Transverse colon (tissue), 4 donors: ENCODE results near the gene BRMS1. TPM values are rescaled to one million over a fixed set of nuclear protein-coding genes. Genes with fewer than 3 reads are reported as not detected.

Experiments
- DNase-seq: peaks from one replicate; pipeline ENCODE4 v3.0.0-alpha.2; 2019
- H3K27ac ChIP-seq, 4 donors: fragments of 200-600 bp; sonication (generic); 2 replicates each; pipeline ENCODE4 v1.5.1; 2016 to 2018; ENCODE audit warnings: inconsistent platforms in 4 of 4
- H3K27me3 ChIP-seq: fragments of 200-600 bp; sonication (generic); 2 replicates; pipeline ENCODE4 v1.5.1; 2017; ENCODE audit warnings: inconsistent platforms
- H3K36me3 ChIP-seq, 4 donors: fragments of 200-600 bp; sonication (generic); 2 replicates each; pipeline ENCODE4 v1.5.1; 2017 to 2019; ENCODE audit warnings: inconsistent platforms in 4 of 4
- H3K4me1 ChIP-seq, 4 donors: fragments of 200-600 bp; sonication (generic); 2 replicates each; pipeline ENCODE4 v1.5.1; 2017 to 2020; ENCODE audit warnings: inconsistent platforms in 4 of 4
- H3K4me3 ChIP-seq, 4 donors: fragments of 200-600 bp; sonication (generic); 1 replicate in 1 of 4; 2 replicates in 3 of 4; pipeline versions ENCODE4 v1.5.1 to v1.6.1; 2017 to 2019; ENCODE audit warnings: inconsistent platforms in 4 of 4
- H3K9me3 ChIP-seq, 2 donors: fragments of 200-600 bp; sonication (generic); 2 replicates each; pipeline ENCODE4 v1.5.1; 2017 to 2019; ENCODE audit warnings: inconsistent platforms in 2 of 2
- EP300 ChIP-seq: sonication (generic); formaldehyde crosslinking; IDR thresholded peaks from one replicate; pipeline ENCODE4 v1.6.1; 2017; ENCODE audit warnings: antibody characterized with exemption, low read depth
- POLR2A ChIP-seq: fragments of 450-650 bp; IDR thresholded peaks from one replicate; pipeline ENCODE4 v1.6.1; 2016; ENCODE audit warnings: antibody characterized with exemption, mild to moderate bottlenecking, moderate library complexity
- POLR2AphosphoS5 ChIP-seq, 3 donors: sonication (generic); formaldehyde crosslinking; IDR thresholded peaks; one replicate each; pipeline ENCODE4 v1.6.1; 2016; ENCODE audit warnings: antibody characterized with exemption in 3 of 3
- WGBS, 2 donors: methylation state at CpG; one replicate each; pipeline ENCODE4 v1.1.5; 2018; ENCODE audit warnings: low coverage in 1 of 2; 5-methylcytosine and 5-hydroxymethylcytosine counted together
- in situ Hi-C, 4 donors: fragments of 200-750 bp; cut with MboI; loops; one replicate each; pipeline versions ENCODE4 v1.15.0 to v1.15.1; 2017; ENCODE audit warnings: low sequenced_read_pairs in 3 of 4, low pct_ligation_motif_present in 1 of 4, low pct_unique_long_range_greater_than_20kb in 1 of 4
- intact Hi-C: fragments of 100-400 bp; cut with DNase I; formaldehyde crosslinking; loops from one replicate; pipeline ENCODE4 v1.15.1; 2023; ENCODE audit warnings: low total_unique reads
- total RNA-seq, 4 donors: library from RNA; depleted of rRNA; stranded (reverse); fragments of >200 nt; gene quantifications; one replicate each; pipeline ENCODE4 v1.1.0, GENCODE V29; 2016
- TF ChIP-seq, protein P1 (sequence below), 5 experiments: fragments of 200-600 bp in 3 of 5; fragments of 450-650 bp in 2 of 5; sonication (generic) in 3 of 5; IDR thresholded peaks; 1 replicate in 2 of 5; 2 replicates in 3 of 5; pipeline ENCODE4 v1.5.1; 2016 to 2017; ENCODE audit warnings: antibody characterized with exemption in 5 of 5, inconsistent platforms in 3 of 5, mild to moderate bottlenecking in 2 of 5, moderate library complexity in 1 of 5

Gene BRMS1
- total RNA-seq, 4 donors from 2014 or later = 34.0 to 178 (median 63.1) TPM

DNA sequence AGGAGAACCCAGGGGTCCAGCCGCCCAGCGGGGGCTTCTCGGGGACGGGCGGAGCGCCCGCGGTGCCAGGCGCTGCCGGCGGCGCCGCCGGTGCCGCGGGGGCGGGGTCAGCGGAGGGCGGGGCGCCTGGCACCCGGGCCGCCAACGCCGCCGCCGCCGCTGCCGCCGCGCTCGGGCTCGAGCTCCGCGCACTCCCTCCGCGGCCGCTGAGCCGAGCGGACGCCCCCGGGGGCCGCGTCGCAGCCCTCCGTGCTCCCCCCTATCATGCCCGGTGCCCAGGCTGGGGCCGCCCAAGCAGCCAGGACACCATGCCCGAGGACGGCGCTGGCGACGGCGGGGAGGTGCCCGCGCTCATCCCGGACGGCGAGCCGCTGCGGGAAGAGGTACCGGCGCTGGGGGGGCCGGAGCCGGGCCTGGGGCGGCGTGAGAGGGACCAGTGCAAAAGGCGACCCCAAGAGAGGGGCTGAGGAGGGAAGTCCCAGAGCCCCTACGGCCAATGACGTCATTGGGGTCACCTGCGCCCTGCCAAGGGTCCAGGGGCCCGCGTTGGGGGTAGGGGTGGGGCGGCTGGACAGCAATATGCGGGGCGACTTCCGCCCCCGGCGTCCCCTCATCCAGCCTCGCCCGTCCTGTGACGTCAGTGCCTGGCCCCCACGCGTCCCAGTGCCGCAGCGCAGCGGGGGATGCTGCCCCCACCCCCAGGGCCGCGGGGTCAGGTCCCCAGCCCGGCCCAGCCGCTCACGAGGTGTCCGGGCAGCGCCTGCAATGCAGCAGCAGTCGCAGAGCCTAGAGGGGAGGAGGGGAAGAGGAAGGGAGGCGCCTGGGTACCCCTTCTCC, 53.0 kb downstream of the BRMS1 start, which contains the start of gene TMEM151A:
TMEM151A (plus strand) TSS at position 189 of the 837 bp plus-strand sequence; CDS start at position 309, 120 bp downstream.
- DNase-seq = no peak
- intact Hi-C loops (no loop called here), in situ Hi-C loops (no loop called here)
- H3K36me3 ChIP-seq = no peaks in the 10 kb centered on the region
- 2% methylated on average over 49 of the region's 95 CpGs; no CpG with 5 or more reads in 1 of the 2 donors for WGBS, 2 donors
- H3K9me3 ChIP-seq = no peaks in the 10 kb centered on the region
- TF ChIP-seq, protein P1, sequence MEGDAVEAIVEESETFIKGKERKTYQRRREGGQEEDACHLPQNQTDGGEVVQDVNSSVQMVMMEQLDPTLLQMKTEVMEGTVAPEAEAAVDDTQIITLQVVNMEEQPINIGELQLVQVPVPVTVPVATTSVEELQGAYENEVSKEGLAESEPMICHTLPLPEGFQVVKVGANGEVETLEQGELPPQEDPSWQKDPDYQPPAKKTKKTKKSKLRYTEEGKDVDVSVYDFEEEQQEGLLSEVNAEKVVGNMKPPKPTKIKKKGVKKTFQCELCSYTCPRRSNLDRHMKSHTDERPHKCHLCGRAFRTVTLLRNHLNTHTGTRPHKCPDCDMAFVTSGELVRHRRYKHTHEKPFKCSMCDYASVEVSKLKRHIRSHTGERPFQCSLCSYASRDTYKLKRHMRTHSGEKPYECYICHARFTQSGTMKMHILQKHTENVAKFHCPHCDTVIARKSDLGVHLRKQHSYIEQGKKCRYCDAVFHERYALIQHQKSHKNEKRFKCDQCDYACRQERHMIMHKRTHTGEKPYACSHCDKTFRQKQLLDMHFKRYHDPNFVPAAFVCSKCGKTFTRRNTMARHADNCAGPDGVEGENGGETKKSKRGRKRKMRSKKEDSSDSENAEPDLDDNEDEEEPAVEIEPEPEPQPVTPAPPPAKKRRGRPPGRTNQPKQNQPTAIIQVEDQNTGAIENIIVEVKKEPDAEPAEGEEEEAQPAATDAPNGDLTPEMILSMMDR (IDR thresholded peaks at IDR 0.05) = no peak
- no peak for TF ChIP-seq EP300
- TF ChIP-seq POLR2AphosphoS5 (IDR thresholded peaks at IDR 0.05) = no peak
- no peak for TF ChIP-seq POLR2A
- peak within 1 kb of the TSS in 3 of 4 donors; percentile 28 to 56 (median 39) for H3K4me3 ChIP-seq
- H3K4me1 ChIP-seq = peaks cover 19 to 37% (median 29%) of the 10 kb centered on the region in 4 donors
- peaks cover 53% of the 10 kb centered on the region for H3K27me3 ChIP-seq
- H3K27ac ChIP-seq = no peak within 1 kb of the TSS

DNA sequence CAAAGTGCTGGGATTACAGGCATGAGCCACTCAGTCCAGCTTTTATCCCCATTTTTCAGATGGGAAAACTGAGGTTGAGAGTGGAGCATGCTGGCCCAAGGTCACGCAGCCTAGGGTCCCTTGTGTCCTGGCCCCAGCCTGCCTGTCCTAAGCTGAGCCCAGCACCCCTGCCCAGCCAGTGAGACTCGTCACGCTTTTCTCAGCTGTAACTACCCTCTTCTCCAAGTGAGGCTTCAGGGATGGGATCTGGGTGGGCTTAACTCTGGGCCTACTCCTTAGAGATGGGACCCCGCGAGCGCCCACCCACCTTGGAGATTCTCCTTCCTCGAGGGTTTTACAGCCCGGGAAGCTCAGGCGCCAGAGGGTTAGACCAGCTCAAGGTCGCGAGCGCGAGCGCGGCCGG, 53.6 kb downstream of the BRMS1 start:
- Histone ChIP-seq H3K4me3 (peak overlapping the region in 2 of 4 donors; percentile 39 to 56), H3K36me3 (no peaks in the 10 kb centered on the region), H3K27ac (no peak overlapping the region), H3K4me1 (peaks cover 19 to 38% (median 29%) of the 10 kb centered on the region in 4 donors), H3K27me3 (peaks cover 51% of the 10 kb centered on the region), H3K9me3 (no peaks in the 10 kb centered on the region)
- TF ChIP-seq POLR2AphosphoS5 (IDR thresholded peaks at IDR 0.05) (no peak), POLR2A (no peak), EP300 (no peak)
- TF ChIP-seq, protein P1 (IDR thresholded peaks at IDR 0.05) = no peak
- WGBS, 2 donors = 22% methylated on average over 14 of the region's 16 CpGs; no CpG with 5 or more reads in 1 of the 2 donors
- intact Hi-C loops = no loop called here
- in situ Hi-C loops = no loop called here
- no peak for DNase-seq

DNA sequence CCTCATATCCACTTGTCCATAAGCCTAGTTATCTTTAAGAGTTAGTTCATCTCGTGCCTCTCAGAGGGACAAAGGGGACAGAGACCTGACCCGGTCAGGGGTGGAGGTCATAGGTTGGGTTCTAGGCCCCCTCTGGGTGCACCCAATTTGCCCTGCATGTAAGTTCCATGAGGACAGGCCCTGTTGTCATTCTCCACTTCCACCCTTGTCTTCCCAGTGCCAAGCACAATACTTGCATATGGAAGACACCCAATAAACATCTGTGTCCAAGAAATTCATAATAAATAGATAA, 54.6 kb downstream of the BRMS1 start:
- no peak overlapping the region for H3K4me3 ChIP-seq

More for the DNA sequence above, 54.6 kb downstream of the BRMS1 start:
- no peak for TF ChIP-seq POLR2A
- no peak for TF ChIP-seq EP300
- TF ChIP-seq POLR2AphosphoS5 (IDR thresholded peaks at IDR 0.05) = no peak
- TF ChIP-seq, protein P1 (IDR thresholded peaks at IDR 0.05) = no peak
- intact Hi-C loops = no loop called here
- WGBS, 2 donors = 64% methylated on average over 2 of the region's 2 CpGs; no CpG with 5 or more reads in 1 of the 2 donors
- H3K27ac ChIP-seq = no peak overlapping the region
- H3K27me3 ChIP-seq = peaks cover 40% of the 10 kb centered on the region
- peaks cover 19 to 38% (median 29%) of the 10 kb centered on the region in 4 donors for H3K4me1 ChIP-seq
- DNase-seq = no peak
- H3K36me3 ChIP-seq = no peaks in the 10 kb centered on the region
- in situ Hi-C loops = no loop called here
- H3K9me3 ChIP-seq = no peaks in the 10 kb centered on the region
